ENCODE results near the gene RALBP1. TPM values are rescaled to one million over a fixed set of nuclear protein-coding genes. Genes with fewer than 3 reads are reported as not detected.

Gene RALBP1
- total and polyA plus RNA-seq, 2 of the 4 experiments (the other 2 are of a cell fraction), result 30.6 to 38.2 TPM

GRCh38 chr18:9586814-9587213, 111.5 kb downstream of the RALBP1 start:
- Histone ChIP-seq H3K4ac (ENCODE audit: low read depth, low read length) (no peak overlapping the region), H3K23ac (ENCODE audit: low read depth, low read length) (no peak overlapping the region), H2BK120ac (ENCODE audit: low read depth, low read length) (no peak overlapping the region), H3K4me1 (ENCODE audit: control insufficient read depth, insufficient read depth, low read length) (no peaks in the 10 kb centered on the region), H3K18ac (ENCODE audit: low read depth, low read length) (no peak overlapping the region), H3K9me1 (ENCODE audit: insufficient read depth, low read length) (no peaks in the 10 kb centered on the region), H2AK9ac (replicated peaks; ENCODE audit: low read depth, low read length, poor library complexity) (no peak overlapping the region), H2BK5ac (ENCODE audit: low read depth, low read length, poor library complexity, severe bottlenecking) (no peak overlapping the region), H3K36me3 (ENCODE audit: control insufficient read depth, insufficient read depth, low read length) (peaks cover 26% of the 10 kb centered on the region), H3K27me3 (ENCODE audit: control insufficient read depth, insufficient read depth, low read length) (no peaks in the 10 kb centered on the region), H3K14ac (replicated peaks; ENCODE audit: low read depth, low read length) (no peak overlapping the region), H4K5ac (ENCODE audit: low read depth, low read length) (no peak overlapping the region), H2AFZ (replicated peaks; ENCODE audit: low read length, poor library complexity) (no peak overlapping the region), H4K8ac (ENCODE audit: low read depth in 2 of 2, low read length in 2 of 2) (no peak overlapping the region), H2BK15ac (ENCODE audit: low read depth, low read length) (no peak overlapping the region), H3K56ac (ENCODE audit: extremely low read depth, insufficient read depth, low read length) (no peak overlapping the region), H2BK20ac (ENCODE audit: low read depth, low read length) (no peak overlapping the region), H3K4me3 (ENCODE audit: insufficient read depth, low read depth, low read length) (no peak overlapping the region), H4K20me1 (ENCODE audit: insufficient read depth, low read length) (0 out of 2 replicates have a peak, but pooled peaks cover 3% of the 10 kb centered on the region), H3K79me1 (ENCODE audit: low read depth in 1 of 2, low read length in 2 of 2) (peaks cover 25 to 41% of the 10 kb centered on the region in 2 experiments), H3K27ac (ENCODE audit: insufficient read depth, low read length) (no peak overlapping the region), H2AK5ac (ENCODE audit: low read depth, low read length) (no peak overlapping the region), H3K4me2 (ENCODE audit: low read depth, low read length) (no peak overlapping the region), H4K91ac (ENCODE audit: insufficient read depth, low read depth, low read length) (no peak overlapping the region), H3K9ac (ENCODE audit: low read depth, low read length) (no peak overlapping the region), H3K9me3 (ENCODE audit: control insufficient read depth, insufficient read depth, low read length) (no peaks in the 10 kb centered on the region)
- ChIA-PET POLR2A (ENCODE audit: unreplicated experiment) (no interaction called here), CTCF (no interaction called here)
- no CpG with 5 or more reads among the region's 3 CpGs for WGBS, 2 experiments (ENCODE audit: extremely low coverage in 2 of 2, insufficient read length in 1 of 2)
- no peak for DNase-seq
- ATAC-seq (ENCODE audit: low read depth), result no peak
- intact Hi-C loops (cut with micrococcal nuclease) (no loop called here), in situ Hi-C loops (cut with MboI; ENCODE audit: low sequenced_read_pairs) (loop anchor here (10.0 kb wide), 1 partner anchor 358 kb away; no protein-coding TSS in a partner anchor), dilution Hi-C loops (cut with HindIII; ENCODE audit: low sequenced_read_pairs, unreplicated experiment) (no loop called here)
- no TSS peak for BruUV-seq (replicated peaks)
- TF ChIP-seq RFX5 (IDR thresholded peaks at IDR 0.05; ENCODE audit: low read depth, low read length) (no peak), CHD1 (IDR thresholded peaks at IDR 0.05; ENCODE audit: low read depth, low read length) (no peak), RAD21 (IDR thresholded peaks at IDR 0.05; ENCODE audit: low read length) (no peak), RCOR1 (IDR thresholded peaks at IDR 0.05; ENCODE audit: insufficient replicate concordance, low read length) (no peak), MXI1 (IDR thresholded peaks at IDR 0.05; ENCODE audit: borderline replicate concordance, low read depth, low read length) (no peak), POLR2A (IDR thresholded peaks at IDR 0.05; ENCODE audit: low read depth, low read length) (no peak), SMC3 (IDR thresholded peaks at IDR 0.05; ENCODE audit: low read depth, low read length) (no peak), CEBPB (IDR thresholded peaks at IDR 0.05; ENCODE audit: low read depth, low read length) (no peak)

Small RNA genes lying within 50 kb of the gene (microRNA-seq; reads per million reads assigned to microRNA genes)
- not detected for gene RNU2-27P (ENCODE audit: insufficient read depth, insufficient read length)

Small RNA genes lying within 50 kb of the gene (small RNA-seq; reads per million reads assigned to genes)
- 0 to 1.2 (median 0.04) reads per million in 5 experiments for gene RNU2-27P

Other genes starting within 250 kb of the RALBP1 start
- 115 and 151 TPM in 2 replicates for gene TWSG1, start 140.7 kb upstream of the RALBP1 start, total RNA-seq (2012; rRNA removed)
- gene TWSG1, start 140.7 kb upstream of the RALBP1 start, polyA plus RNA-seq (2012; rRNA removed), result 69.4 and 80.4 TPM in 2 replicates
- gene PPP4R1, start 139.0 kb downstream of the RALBP1 start, total RNA-seq (2012; rRNA removed), result 123 and 131 TPM in 2 replicates
- gene PPP4R1, start 139.0 kb downstream of the RALBP1 start, polyA plus RNA-seq (2012; rRNA removed), result 70.9 and 80.6 TPM in 2 replicates
- 26.9 and 28.9 TPM in 2 replicates for gene RAB31, start 232.8 kb downstream of the RALBP1 start, total RNA-seq (2012; rRNA removed)
- gene RAB31, start 232.8 kb downstream of the RALBP1 start, polyA plus RNA-seq (2012; rRNA removed), result 12.3 and 13.8 TPM in 2 replicates